ENCODE measurements around the gene KCNJ1. TPM values are rescaled to one million over a fixed set of nuclear protein-coding genes. Genes with fewer than 3 reads are reported as not detected.
A peak's percentile ranks its signal among the peaks of the same experiment; 100 is the strongest.

Gene KCNJ1
- total RNA-seq, 1 experiment from 2014 or later: not detected

DNA sequence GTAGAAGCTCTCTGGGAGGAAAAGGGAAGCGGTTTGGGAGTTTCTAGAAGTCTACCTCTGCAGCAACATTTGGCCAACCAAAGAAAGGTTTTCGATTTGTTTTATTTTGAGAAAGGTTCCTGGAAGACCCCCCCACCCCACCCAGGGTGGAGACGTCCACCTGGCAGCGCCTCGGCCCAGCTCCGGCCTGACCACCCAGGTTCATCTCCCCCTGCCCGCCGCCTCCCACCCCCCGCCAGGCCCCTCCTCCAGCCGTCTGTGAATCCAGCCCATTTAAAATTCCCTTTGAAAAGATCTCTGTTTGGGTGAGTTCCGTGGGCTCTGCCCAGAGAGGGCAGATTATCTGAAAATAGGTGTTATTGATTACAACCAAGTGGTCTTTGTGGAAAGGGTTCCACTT is 43.3 kb downstream of the KCNJ1 start:
- Histone ChIP-seq H3K4me3 (ENCODE audit: low read depth, low read length, poor library complexity, severe bottlenecking) (no peak overlapping the region), H3K27ac (ENCODE audit: low read depth, low read length, poor library complexity, severe bottlenecking) (no peak overlapping the region), H3K36me3 (ENCODE audit: insufficient read depth, low read length, poor library complexity, severe bottlenecking) (no peaks in the 10 kb centered on the region), H3K27me3 (replicated peaks; ENCODE audit: insufficient read depth, low read depth, low read length, poor library complexity) (peaks cover 15% of the 10 kb centered on the region), H3K9me3 (ENCODE audit: low read depth, low read length, poor library complexity, severe bottlenecking) (no peaks in the 10 kb centered on the region), H3K4me1 (ENCODE audit: insufficient read depth, low read length, poor library complexity, severe bottlenecking) (no peaks in the 10 kb centered on the region)
- ChIA-PET CTCF (interaction anchor here (0.8 kb wide), 1 partner anchor 36 kb away, joined by 8 read pairs; no protein-coding TSS in a partner anchor), POLR2A (ENCODE audit: low non-redundant PET) (no interaction called here)
- intact Hi-C loops (cut with micrococcal nuclease; ENCODE audit: unreplicated experiment): no loop called here
- BruUV-seq (replicated peaks): no TSS peak
- TF ChIP-seq EZH2 (IDR thresholded peaks at IDR 0.05; ENCODE audit: borderline replicate concordance, low read depth, low read length, poor library complexity, severe bottlenecking): no peak
- TF ChIP-seq, protein P1, sequence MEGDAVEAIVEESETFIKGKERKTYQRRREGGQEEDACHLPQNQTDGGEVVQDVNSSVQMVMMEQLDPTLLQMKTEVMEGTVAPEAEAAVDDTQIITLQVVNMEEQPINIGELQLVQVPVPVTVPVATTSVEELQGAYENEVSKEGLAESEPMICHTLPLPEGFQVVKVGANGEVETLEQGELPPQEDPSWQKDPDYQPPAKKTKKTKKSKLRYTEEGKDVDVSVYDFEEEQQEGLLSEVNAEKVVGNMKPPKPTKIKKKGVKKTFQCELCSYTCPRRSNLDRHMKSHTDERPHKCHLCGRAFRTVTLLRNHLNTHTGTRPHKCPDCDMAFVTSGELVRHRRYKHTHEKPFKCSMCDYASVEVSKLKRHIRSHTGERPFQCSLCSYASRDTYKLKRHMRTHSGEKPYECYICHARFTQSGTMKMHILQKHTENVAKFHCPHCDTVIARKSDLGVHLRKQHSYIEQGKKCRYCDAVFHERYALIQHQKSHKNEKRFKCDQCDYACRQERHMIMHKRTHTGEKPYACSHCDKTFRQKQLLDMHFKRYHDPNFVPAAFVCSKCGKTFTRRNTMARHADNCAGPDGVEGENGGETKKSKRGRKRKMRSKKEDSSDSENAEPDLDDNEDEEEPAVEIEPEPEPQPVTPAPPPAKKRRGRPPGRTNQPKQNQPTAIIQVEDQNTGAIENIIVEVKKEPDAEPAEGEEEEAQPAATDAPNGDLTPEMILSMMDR (conservative IDR thresholded peaks at IDR 0.05; ENCODE audit: low read depth, low read length): no peak
- DNase-seq (ENCODE audit: low spot score): no peak

DNA sequence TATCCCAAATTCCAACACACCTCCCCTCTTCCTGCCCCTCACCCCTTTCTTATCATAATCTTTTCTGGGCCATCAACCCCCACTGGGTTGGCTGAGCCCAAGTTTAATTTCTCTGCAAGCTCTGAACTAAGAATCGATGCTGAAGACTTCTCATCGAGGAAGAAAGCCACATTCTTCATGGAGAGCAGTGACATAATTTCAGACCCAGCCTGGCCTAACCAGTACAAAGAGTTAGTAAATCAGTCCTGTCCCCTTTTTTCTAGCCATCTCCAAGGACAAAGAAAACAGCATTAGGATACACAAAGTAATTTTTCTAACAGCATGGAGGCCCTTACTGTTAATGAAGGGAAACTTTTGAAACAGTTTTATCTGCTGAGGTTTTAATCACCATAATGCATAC is 45.0 kb downstream of the KCNJ1 start:
- no peak for DNase-seq (ENCODE audit: low spot score)
- no TSS peak for BruUV-seq (replicated peaks)
- Histone ChIP-seq H3K36me3 (ENCODE audit: insufficient read depth, low read length, poor library complexity, severe bottlenecking) (no peaks in the 10 kb centered on the region), H3K4me3 (ENCODE audit: low read depth, low read length, poor library complexity, severe bottlenecking) (no peak overlapping the region), H3K27me3 (replicated peaks; ENCODE audit: insufficient read depth, low read depth, low read length, poor library complexity) (peaks cover 15% of the 10 kb centered on the region), H3K4me1 (ENCODE audit: insufficient read depth, low read length, poor library complexity, severe bottlenecking) (no peaks in the 10 kb centered on the region), H3K9me3 (ENCODE audit: low read depth, low read length, poor library complexity, severe bottlenecking) (no peaks in the 10 kb centered on the region), H3K27ac (ENCODE audit: low read depth, low read length, poor library complexity, severe bottlenecking) (no peak overlapping the region)
- intact Hi-C loops (cut with micrococcal nuclease; ENCODE audit: unreplicated experiment): no loop called here
- TF ChIP-seq, protein P1 (conservative IDR thresholded peaks at IDR 0.05; ENCODE audit: low read depth, low read length): no peak
- no peak for TF ChIP-seq EZH2 (IDR thresholded peaks at IDR 0.05; ENCODE audit: borderline replicate concordance, low read depth, low read length, poor library complexity, severe bottlenecking)
- ChIA-PET POLR2A (ENCODE audit: low non-redundant PET) (no interaction called here), CTCF (no interaction called here)

DNA sequence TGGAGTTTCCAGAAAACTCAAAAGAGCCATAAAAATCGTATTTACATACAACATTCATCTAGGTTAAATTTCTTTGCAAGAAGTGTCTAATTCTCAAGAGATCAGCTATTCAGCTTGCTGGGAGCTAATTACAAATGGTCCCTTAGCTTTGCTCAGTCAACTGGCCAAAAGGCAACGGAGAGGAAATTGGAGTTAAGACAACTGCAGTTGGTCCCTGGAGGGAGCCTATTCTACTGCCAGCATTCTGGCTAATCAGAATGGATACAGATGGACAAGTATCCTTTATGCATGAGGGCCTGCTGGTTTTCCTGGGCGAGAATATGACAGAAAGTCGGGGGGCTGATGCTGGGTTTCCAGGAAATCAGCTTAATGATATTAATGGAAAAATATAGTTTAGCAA is 45.5 kb downstream of the KCNJ1 start:
- TF ChIP-seq, protein P1 (conservative IDR thresholded peaks at IDR 0.05; ENCODE audit: low read depth, low read length): no peak
- ChIA-PET POLR2A (ENCODE audit: low non-redundant PET) (interaction anchor here (0.7 kb wide), 1 partner anchor 92 kb away, joined by 3 read pairs; no protein-coding TSS in a partner anchor), CTCF (no interaction called here)
- Histone ChIP-seq H3K27ac (ENCODE audit: low read depth, low read length, poor library complexity, severe bottlenecking) (no peak overlapping the region), H3K9me3 (ENCODE audit: low read depth, low read length, poor library complexity, severe bottlenecking) (no peaks in the 10 kb centered on the region), H3K27me3 (replicated peaks; ENCODE audit: insufficient read depth, low read depth, low read length, poor library complexity) (peaks cover 15% of the 10 kb centered on the region), H3K36me3 (ENCODE audit: insufficient read depth, low read length, poor library complexity, severe bottlenecking) (no peaks in the 10 kb centered on the region), H3K4me1 (ENCODE audit: insufficient read depth, low read length, poor library complexity, severe bottlenecking) (no peaks in the 10 kb centered on the region), H3K4me3 (ENCODE audit: low read depth, low read length, poor library complexity, severe bottlenecking) (no peak overlapping the region)
- DNase-seq (ENCODE audit: low spot score): peak; percentile 35
- intact Hi-C loops (cut with micrococcal nuclease; ENCODE audit: unreplicated experiment): no loop called here
- BruUV-seq (replicated peaks): no TSS peak

Data from A673 (cell line).